ENCODE measurements around the gene RAB27A.

The RAB27A gene

DNA sequence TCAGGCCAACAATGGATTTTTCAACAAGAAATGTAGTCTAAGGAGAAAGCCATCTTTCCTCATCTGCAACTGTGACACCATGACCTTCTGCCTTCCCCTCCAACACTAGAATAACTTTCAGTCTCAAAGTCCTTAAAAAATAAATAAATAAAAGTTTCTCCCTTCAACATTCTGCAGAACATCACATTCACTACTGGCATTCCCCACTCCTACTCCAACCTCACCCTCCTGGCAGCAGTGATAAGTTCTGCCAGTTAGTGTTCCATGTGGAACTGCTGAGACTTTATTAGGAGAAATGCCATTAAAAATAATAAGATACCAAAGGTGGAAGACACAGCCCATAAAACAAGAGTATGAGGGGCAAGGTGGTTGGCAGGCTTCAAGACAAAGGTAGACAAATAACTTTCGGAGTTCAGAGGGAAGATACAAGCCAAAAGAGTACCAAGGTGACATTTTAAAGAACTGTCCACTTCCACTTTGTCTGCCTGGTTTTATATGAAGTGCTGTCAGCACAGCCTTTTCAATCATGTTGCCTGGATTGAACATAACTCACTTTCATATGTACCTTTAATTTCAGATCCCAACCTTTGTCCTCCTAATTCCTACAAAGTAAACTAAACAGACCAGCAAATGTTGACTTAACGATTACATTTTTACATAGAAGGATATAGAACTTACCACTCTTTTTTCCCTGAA is 55.4 kb downstream of the RAB27A start (continued):
- TF ChIP-seq ZFP69B (tag by site-specific recombination; IDR thresholded peaks at IDR 0.05) (no peak), ZNF366 (tag by site-specific recombination; conservative IDR thresholded peaks at IDR 0.05) (no peak), ZNF239 (tag by site-specific recombination; IDR thresholded peaks at IDR 0.05) (no peak)

DNA sequence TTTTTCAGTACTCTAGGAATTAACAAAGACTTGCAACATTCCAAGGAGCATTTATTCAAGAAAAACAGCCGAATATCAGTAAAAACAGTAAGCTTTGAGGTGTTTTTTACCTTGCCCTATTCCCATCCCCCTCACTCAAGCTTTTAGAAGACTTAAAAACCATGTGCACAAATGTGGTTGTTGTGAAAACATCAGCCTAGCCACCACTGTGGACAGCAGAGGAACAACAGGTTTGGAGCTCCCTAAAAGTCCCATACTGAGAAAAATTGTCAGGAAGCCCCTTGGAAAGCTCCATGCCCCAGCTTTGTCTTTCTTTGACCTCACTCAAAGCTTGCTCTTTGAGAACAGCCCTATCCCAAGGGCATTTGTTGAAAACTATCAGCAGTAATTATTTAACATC is 58.2 kb downstream of the RAB27A start:
- no peak overlapping the region for H3K27ac ChIP-seq (ENCODE audit: extremely low read depth, low read depth, low read length)
- ChIA-PET CTCF (interaction anchor here (0.7 to 2.1 kb wide), 3 partner anchors 12 to 32 kb away, joined by 4 to 8 read pairs (median 6); no protein-coding TSS in a partner anchor), POLR2A (interaction anchor here (0.5 kb wide), 1 partner anchor 496 kb away, joined by 3 read pairs; no protein-coding TSS in a partner anchor)

DNA sequence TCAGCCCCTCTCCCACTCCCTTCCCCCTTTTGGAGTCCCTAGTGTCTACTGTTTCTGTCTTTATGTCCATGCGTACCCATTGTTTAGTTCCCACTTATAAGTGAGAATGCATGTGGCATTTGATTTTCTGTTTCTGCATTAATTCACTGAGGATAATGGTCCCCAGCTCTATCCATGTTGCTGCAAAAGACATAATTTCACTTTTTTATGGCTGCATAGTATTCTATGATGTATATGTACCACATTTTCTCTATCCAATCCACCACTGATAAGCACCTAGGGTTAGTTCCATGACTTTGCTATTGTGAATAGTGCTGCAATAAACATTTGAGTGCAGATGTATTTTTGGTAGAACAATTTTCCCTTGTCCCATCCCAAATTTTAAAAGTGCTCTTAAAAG is 58.7 kb downstream of the RAB27A start:
- Histone ChIP-seq H3K4me1 (ENCODE audit: control insufficient read depth, insufficient read depth, low read length) (no peaks in the 10 kb centered on the region), H3K4me3 (ENCODE audit: low read depth, low read length) (no peak overlapping the region), H3K36me3 (ENCODE audit: control insufficient read depth in 2 of 2, insufficient read depth in 1 of 2, low read length in 2 of 2) (no peaks in the 10 kb centered on the region; a peak in 1 of 3 replicates), H3K27ac (ENCODE audit: extremely low read depth, low read depth, low read length) (no peak overlapping the region), H3K9me3 (ENCODE audit: control insufficient read depth, insufficient read depth, low read depth, low read length) (no peaks in the 10 kb centered on the region)
- ChIA-PET POLR2A (interaction anchor here (0.5 kb wide), 1 partner anchor 496 kb away, joined by 3 read pairs; no protein-coding TSS in a partner anchor), CTCF (interaction anchor here (2.1 kb wide), 1 partner anchor 12 kb away, joined by 8 read pairs; no protein-coding TSS in a partner anchor)
- TF ChIP-seq ZNF514 (tag by site-specific recombination; IDR thresholded peaks at IDR 0.05) (no peak), ZNF747 (tag by site-specific recombination; IDR thresholded peaks at IDR 0.05) (no peak), ZNF2 (tag by site-specific recombination; IDR thresholded peaks at IDR 0.05) (no peak), ZNF140 (tag by site-specific recombination; IDR thresholded peaks at IDR 0.05) (no peak), ZNF610 (tag by site-specific recombination; IDR thresholded peaks at IDR 0.05; ENCODE audit: borderline replicate concordance) (no peak), ZNF626 (tag by site-specific recombination; IDR thresholded peaks at IDR 0.05) (no peak), ZNF473 (tag by site-specific recombination; IDR thresholded peaks at IDR 0.05) (no peak), ZNF223 (tag by site-specific recombination; IDR thresholded peaks at IDR 0.05) (no peak), ZNF211 (tag by site-specific recombination; IDR thresholded peaks at IDR 0.05; ENCODE audit: low read depth) (no peak), ZIC2 (tag by site-specific recombination; IDR thresholded peaks at IDR 0.05) (no peak)
- TF ChIP-seq, protein P1, sequence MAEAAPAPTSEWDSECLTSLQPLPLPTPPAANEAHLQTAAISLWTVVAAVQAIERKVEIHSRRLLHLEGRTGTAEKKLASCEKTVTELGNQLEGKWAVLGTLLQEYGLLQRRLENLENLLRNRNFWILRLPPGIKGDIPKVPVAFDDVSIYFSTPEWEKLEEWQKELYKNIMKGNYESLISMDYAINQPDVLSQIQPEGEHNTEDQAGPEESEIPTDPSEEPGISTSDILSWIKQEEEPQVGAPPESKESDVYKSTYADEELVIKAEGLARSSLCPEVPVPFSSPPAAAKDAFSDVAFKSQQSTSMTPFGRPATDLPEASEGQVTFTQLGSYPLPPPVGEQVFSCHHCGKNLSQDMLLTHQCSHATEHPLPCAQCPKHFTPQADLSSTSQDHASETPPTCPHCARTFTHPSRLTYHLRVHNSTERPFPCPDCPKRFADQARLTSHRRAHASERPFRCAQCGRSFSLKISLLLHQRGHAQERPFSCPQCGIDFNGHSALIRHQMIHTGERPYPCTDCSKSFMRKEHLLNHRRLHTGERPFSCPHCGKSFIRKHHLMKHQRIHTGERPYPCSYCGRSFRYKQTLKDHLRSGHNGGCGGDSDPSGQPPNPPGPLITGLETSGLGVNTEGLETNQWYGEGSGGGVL (tag by site-specific recombination; IDR thresholded peaks at IDR 0.05) = no peak
- TF ChIP-seq, protein P2, sequence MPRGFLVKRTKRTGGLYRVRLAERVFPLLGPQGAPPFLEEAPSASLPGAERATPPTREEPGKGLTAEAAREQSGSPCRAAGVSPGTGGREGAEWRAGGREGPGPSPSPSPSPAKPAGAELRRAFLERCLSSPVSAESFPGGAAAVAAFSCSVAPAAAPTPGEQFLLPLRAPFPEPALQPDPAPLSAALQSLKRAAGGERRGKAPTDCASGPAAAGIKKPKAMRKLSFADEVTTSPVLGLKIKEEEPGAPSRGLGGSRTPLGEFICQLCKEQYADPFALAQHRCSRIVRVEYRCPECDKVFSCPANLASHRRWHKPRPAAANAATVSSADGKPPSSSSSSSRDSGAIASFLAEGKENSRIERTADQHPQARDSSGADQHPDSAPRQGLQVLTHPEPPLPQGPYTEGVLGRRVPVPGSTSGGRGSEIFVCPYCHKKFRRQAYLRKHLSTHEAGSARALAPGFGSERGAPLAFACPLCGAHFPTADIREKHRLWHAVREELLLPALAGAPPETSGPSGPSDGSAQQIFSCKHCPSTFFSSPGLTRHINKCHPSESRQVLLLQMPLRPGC (tag by site-specific recombination; IDR thresholded peaks at IDR 0.05) = no peak
- TF ChIP-seq, protein P3, sequence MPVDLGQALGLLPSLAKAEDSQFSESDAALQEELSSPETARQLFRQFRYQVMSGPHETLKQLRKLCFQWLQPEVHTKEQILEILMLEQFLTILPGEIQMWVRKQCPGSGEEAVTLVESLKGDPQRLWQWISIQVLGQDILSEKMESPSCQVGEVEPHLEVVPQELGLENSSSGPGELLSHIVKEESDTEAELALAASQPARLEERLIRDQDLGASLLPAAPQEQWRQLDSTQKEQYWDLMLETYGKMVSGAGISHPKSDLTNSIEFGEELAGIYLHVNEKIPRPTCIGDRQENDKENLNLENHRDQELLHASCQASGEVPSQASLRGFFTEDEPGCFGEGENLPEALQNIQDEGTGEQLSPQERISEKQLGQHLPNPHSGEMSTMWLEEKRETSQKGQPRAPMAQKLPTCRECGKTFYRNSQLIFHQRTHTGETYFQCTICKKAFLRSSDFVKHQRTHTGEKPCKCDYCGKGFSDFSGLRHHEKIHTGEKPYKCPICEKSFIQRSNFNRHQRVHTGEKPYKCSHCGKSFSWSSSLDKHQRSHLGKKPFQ (tag by site-specific recombination; IDR thresholded peaks at IDR 0.05) = no peak

More for the DNA sequence above, 58.2 kb downstream of the RAB27A start:
- TF ChIP-seq ZNF473 (tag by site-specific recombination; IDR thresholded peaks at IDR 0.05) (no peak), ZNF175 (tag by site-specific recombination; IDR thresholded peaks at IDR 0.05) (no peak), SP7 (tag by site-specific recombination; IDR thresholded peaks at IDR 0.05) (no peak), ZNF785 (tag by site-specific recombination; IDR thresholded peaks at IDR 0.05) (no peak), ZNF37A (tag by site-specific recombination; IDR thresholded peaks at IDR 0.05) (no peak), ZNF214 (tag by site-specific recombination; IDR thresholded peaks at IDR 0.05; ENCODE audit: borderline replicate concordance) (no peak), ZFHX2 (tag by site-specific recombination; conservative IDR thresholded peaks at IDR 0.05) (no peak), ZNF548 (tag by site-specific recombination; IDR thresholded peaks at IDR 0.05) (no peak), GFI1B (tag by site-specific recombination; IDR thresholded peaks at IDR 0.05) (no peak), ZNF366 (tag by site-specific recombination; conservative IDR thresholded peaks at IDR 0.05) (no peak), ZNF776 (tag by site-specific recombination; IDR thresholded peaks at IDR 0.05; ENCODE audit: borderline replicate concordance) (no peak), ZNF433 (tag by site-specific recombination; IDR thresholded peaks at IDR 0.05; ENCODE audit: low read depth) (no peak), ZNF24 (tag by site-specific recombination; IDR thresholded peaks at IDR 0.05) (no peak), ZBTB1 (tag by site-specific recombination; IDR thresholded peaks at IDR 0.05) (no peak), GLIS2 (tag by site-specific recombination; IDR thresholded peaks at IDR 0.05) (no peak), EGR2 (tag by site-specific recombination; IDR thresholded peaks at IDR 0.05; ENCODE audit: low read depth) (no peak), ZNF629 (tag by site-specific recombination; IDR thresholded peaks at IDR 0.05) (no peak)
- TF ChIP-seq, protein P4, sequence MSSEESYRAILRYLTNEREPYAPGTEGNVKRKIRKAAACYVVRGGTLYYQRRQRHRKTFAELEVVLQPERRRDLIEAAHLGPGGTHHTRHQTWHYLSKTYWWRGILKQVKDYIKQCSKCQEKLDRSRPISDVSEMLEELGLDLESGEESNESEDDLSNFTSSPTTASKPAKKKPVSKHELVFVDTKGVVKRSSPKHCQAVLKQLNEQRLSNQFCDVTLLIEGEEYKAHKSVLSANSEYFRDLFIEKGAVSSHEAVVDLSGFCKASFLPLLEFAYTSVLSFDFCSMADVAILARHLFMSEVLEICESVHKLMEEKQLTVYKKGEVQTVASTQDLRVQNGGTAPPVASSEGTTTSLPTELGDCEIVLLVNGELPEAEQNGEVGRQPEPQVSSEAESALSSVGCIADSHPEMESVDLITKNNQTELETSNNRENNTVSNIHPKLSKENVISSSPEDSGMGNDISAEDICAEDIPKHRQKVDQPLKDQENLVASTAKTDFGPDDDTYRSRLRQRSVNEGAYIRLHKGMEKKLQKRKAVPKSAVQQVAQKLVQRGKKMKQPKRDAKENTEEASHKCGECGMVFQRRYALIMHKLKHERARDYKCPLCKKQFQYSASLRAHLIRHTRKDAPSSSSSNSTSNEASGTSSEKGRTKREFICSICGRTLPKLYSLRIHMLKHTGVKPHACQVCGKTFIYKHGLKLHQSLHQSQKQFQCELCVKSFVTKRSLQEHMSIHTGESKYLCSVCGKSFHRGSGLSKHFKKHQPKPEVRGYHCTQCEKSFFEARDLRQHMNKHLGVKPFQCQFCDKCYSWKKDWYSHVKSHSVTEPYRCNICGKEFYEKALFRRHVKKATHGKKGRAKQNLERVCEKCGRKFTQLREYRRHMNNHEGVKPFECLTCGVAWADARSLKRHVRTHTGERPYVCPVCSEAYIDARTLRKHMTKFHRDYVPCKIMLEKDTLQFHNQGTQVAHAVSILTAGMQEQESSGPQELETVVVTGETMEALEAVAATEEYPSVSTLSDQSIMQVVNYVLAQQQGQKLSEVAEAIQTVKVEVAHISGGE (tag by site-specific recombination; conservative IDR thresholded peaks at IDR 0.05; ENCODE audit: low read depth) = no peak
- TF ChIP-seq, protein P5, sequence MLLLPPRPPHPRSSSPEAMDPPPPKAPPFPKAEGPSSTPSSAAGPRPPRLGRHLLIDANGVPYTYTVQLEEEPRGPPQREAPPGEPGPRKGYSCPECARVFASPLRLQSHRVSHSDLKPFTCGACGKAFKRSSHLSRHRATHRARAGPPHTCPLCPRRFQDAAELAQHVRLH (tag by site-specific recombination; IDR thresholded peaks at IDR 0.05) = no peak
- no peaks in the 10 kb centered on the region for H3K9me3 ChIP-seq (ENCODE audit: control insufficient read depth, insufficient read depth, low read depth, low read length)
- no peak overlapping the region for H3K4me3 ChIP-seq (ENCODE audit: low read depth, low read length)
- H3K36me3 ChIP-seq (ENCODE audit: control insufficient read depth in 2 of 2, insufficient read depth in 1 of 2, low read length in 2 of 2) = no peaks in the 10 kb centered on the region; a peak in 1 of 3 replicates
- H3K4me1 ChIP-seq (ENCODE audit: control insufficient read depth, insufficient read depth, low read length) = no peaks in the 10 kb centered on the region
